ENCODE results near the gene LRRC36.

LRRC36 gene

GRCh38 chr16:67419931-67420330 lies 93.3 kb downstream of the LRRC36 start:
- Histone ChIP-seq H3K9me3 (ENCODE audit: control insufficient read depth, insufficient read depth, low read depth, low read length) (no peaks in the 10 kb centered on the region), H3K4me3 (ENCODE audit: low read depth, low read length) (no peak overlapping the region), H3K27ac (ENCODE audit: extremely low read depth, low read depth, low read length) (no peak overlapping the region), H3K36me3 (ENCODE audit: control insufficient read depth in 2 of 2, insufficient read depth in 1 of 2, low read length in 2 of 2) (no peaks in the 10 kb centered on the region), H3K4me1 (ENCODE audit: control insufficient read depth, insufficient read depth, low read length) (no peaks in the 10 kb centered on the region)
- ChIA-PET POLR2A (interaction anchor here (0.6 kb wide), 2 partner anchors 8 to 141 kb away, joined by 3 read pairs; no protein-coding TSS in a partner anchor), CTCF (interaction anchor here (0.6 to 1.7 kb wide), 3 partner anchors 8 to 675 kb away, joined by 3 to 7 read pairs (median 3); no protein-coding TSS in a partner anchor)
- no peak for TF ChIP-seq ZNF513 (tag by site-specific recombination; IDR thresholded peaks at IDR 0.05)
- TF ChIP-seq CTCF (tag by site-specific recombination; IDR thresholded peaks at IDR 0.05) = 0 out of 2 replicates have a peak, but pooled peaks have one; percentile 14

- Histone ChIP-seq H3K9me3 (ENCODE audit: control insufficient read depth, insufficient read depth, low read depth, low read length) (no peaks in the 10 kb centered on the region), H3K27ac (ENCODE audit: extremely low read depth, low read depth, low read length) (no peak overlapping the region), H3K4me3 (ENCODE audit: low read depth, low read length) (no peak overlapping the region), H3K36me3 (ENCODE audit: control insufficient read depth in 2 of 2, insufficient read depth in 1 of 2, low read length in 2 of 2) (no peaks in the 10 kb centered on the region), H3K4me1 (ENCODE audit: control insufficient read depth, insufficient read depth, low read length) (no peaks in the 10 kb centered on the region)
- POLR2A ChIA-PET = interaction anchor here (0.5 to 0.6 kb wide), 2 partner anchors 11 to 111 kb away, joined by 5 to 6 read pairs; no protein-coding TSS in a partner anchor
- no peak for TF ChIP-seq ZNF292 (tag by site-specific recombination; IDR thresholded peaks at IDR 0.05; ENCODE audit: borderline replicate concordance, low read depth)
- no peak for TF ChIP-seq ZNF626 (tag by site-specific recombination; IDR thresholded peaks at IDR 0.05)
- no peak for TF ChIP-seq OSR2 (tag by site-specific recombination; IDR thresholded peaks at IDR 0.05)
- no peak for TF ChIP-seq ZSCAN16 (tag by site-specific recombination; IDR thresholded peaks at IDR 0.05)
- no peak for TF ChIP-seq ZNF521 (tag by site-specific recombination; IDR thresholded peaks at IDR 0.05)
- no peak for TF ChIP-seq ZNF16 (tag by site-specific recombination; IDR thresholded peaks at IDR 0.05; ENCODE audit: low read depth)
- no peak for TF ChIP-seq ZNF10 (tag by site-specific recombination; IDR thresholded peaks at IDR 0.05)
- no peak for TF ChIP-seq ZNF837 (tag by site-specific recombination; IDR thresholded peaks at IDR 0.05)
- no peak for TF ChIP-seq ZNF114 (tag by site-specific recombination; IDR thresholded peaks at IDR 0.05)
- no peak for TF ChIP-seq ZNF202 (tag by site-specific recombination; IDR thresholded peaks at IDR 0.05; ENCODE audit: borderline replicate concordance)
- no peak for TF ChIP-seq ZNF645 (tag by site-specific recombination; IDR thresholded peaks at IDR 0.05)
- no peak for TF ChIP-seq ZNF426 (tag by site-specific recombination; IDR thresholded peaks at IDR 0.05)
- CTCF ChIA-PET = interaction anchor here (0.7 kb wide), 1 partner anchor 46 kb away, joined by 4 read pairs; no protein-coding TSS in a partner anchor
Observed at GRCh38 chr16:67421030-67421429, 94.4 kb downstream of the LRRC36 start.

- POLR2A ChIA-PET = no interaction called here
- CTCF ChIA-PET = interaction anchor here (0.5 to 7.1 kb wide), 7 partner anchors 18 to 406 kb away, joined by 3 to 99 read pairs (median 3); partner anchors contain the start of genes KCTD19 and LRRC36
- Histone ChIP-seq H3K9me3 (ENCODE audit: control insufficient read depth, insufficient read depth, low read depth, low read length) (no peaks in the 10 kb centered on the region), H3K27ac (ENCODE audit: extremely low read depth, low read depth, low read length) (no peak overlapping the region), H3K36me3 (ENCODE audit: control insufficient read depth in 2 of 2, insufficient read depth in 1 of 2, low read length in 2 of 2) (no peaks in the 10 kb centered on the region), H3K4me3 (ENCODE audit: low read depth, low read length) (no peak overlapping the region), H3K4me1 (ENCODE audit: control insufficient read depth, insufficient read depth, low read length) (no peaks in the 10 kb centered on the region)
- TF ChIP-seq ZNF433 (tag by site-specific recombination; IDR thresholded peaks at IDR 0.05; ENCODE audit: low read depth) (no peak), ZNF121 (tag by site-specific recombination; IDR thresholded peaks at IDR 0.05) (peak; percentile 85)
Observed at GRCh38 chr16:67423015-67423414, 96.4 kb downstream of the LRRC36 start.
